IMR-90 (cell line): ENCODE results near the gene DICER1. TPM values are rescaled to one million over a fixed set of nuclear protein-coding genes. Genes with fewer than 3 reads are reported as not detected.

ENCODE experiments used
- ATAC-seq: fragments of 200-7000 bp; cut with Tn5 transposase; 2 replicates; pipeline ENCODE4 v1.9.1; 2020; ENCODE audit warnings: low read depth, mild to moderate bottlenecking, moderate library complexity
- BruUV-seq: library from RNA; stranded (reverse); fragments of 400-500 nt; replicated peaks from 2 replicates; lab custom pipeline; 2021; lab: Mats Ljungman, UMichigan
- CTCF ChIA-PET: fragments of 300-600 bp; formaldehyde crosslinking; extraction: SDS; loops from one replicate; lab custom pipeline; 2021; ENCODE audit warnings: antibody characterized with exemption; lab: Yijun Ruan, JAX
- POLR2A ChIA-PET: fragments of 300-600 bp; sonication (Branson Sonifier 250); formaldehyde crosslinking; loops from one replicate; lab custom pipeline; 2022; ENCODE audit warnings: antibody characterized with exemption; ENCODE audit not compliant: unreplicated experiment; lab: Charles Lee
- DNase-seq: peaks from one replicate; pipeline ENCODE4 v3.0.0; 2013
- H2AFZ ChIP-seq: replicated peaks from 2 replicates; pipeline ENCODE3; 2013; ENCODE audit warnings: low read length, mild to moderate bottlenecking; ENCODE audit not compliant: poor library complexity
- H2AK5ac ChIP-seq: 2 replicates; pipeline ENCODE4 v1.6.1; 2013; ENCODE audit warnings: low read depth, low read length, inconsistent platforms
- H2AK9ac ChIP-seq: replicated peaks from 2 replicates; pipeline ENCODE3; 2013; ENCODE audit warnings: mild to moderate bottlenecking, low read depth, low read length, moderate library complexity; ENCODE audit not compliant: poor library complexity
- H2BK120ac ChIP-seq: 2 replicates; pipeline ENCODE4 v1.6.1; 2013; ENCODE audit warnings: low read depth, low read length, inconsistent platforms
- H2BK15ac ChIP-seq: 3 replicates; pipeline ENCODE4 v1.6.1; 2013; ENCODE audit warnings: low read depth, low read length, inconsistent platforms
- H2BK20ac ChIP-seq: 2 replicates; pipeline ENCODE4 v1.6.1; 2013; ENCODE audit warnings: low read depth, mild to moderate bottlenecking, inconsistent platforms, low read length, moderate library complexity
- H2BK5ac ChIP-seq: 2 replicates; pipeline ENCODE4 v1.6.1; 2013; ENCODE audit warnings: mild to moderate bottlenecking, low read depth, low read length, inconsistent platforms; ENCODE audit not compliant: poor library complexity, severe bottlenecking
- H3K14ac ChIP-seq: replicated peaks from 2 replicates; pipeline ENCODE4 v1.6.1; 2013; ENCODE audit warnings: low read depth, low read length, inconsistent platforms
- H3K18ac ChIP-seq: 2 replicates; pipeline ENCODE4 v1.6.1; 2013; ENCODE audit warnings: low read depth, low read length, control low read depth
- H3K23ac ChIP-seq: 2 replicates; pipeline ENCODE4 v1.6.1; 2013; ENCODE audit warnings: low read depth, low read length, inconsistent platforms
- H3K27ac ChIP-seq: 2 replicates; pipeline ENCODE4 v1.5.1; 2013; ENCODE audit warnings: mild to moderate bottlenecking, control low read depth, low read length; ENCODE audit not compliant: insufficient read depth
- H3K27me3 ChIP-seq: 2 replicates; pipeline ENCODE4 v1.6.1; 2013; ENCODE audit warnings: low read length; ENCODE audit not compliant: control insufficient read depth, insufficient read depth
- H3K36me3 ChIP-seq: 2 replicates; pipeline ENCODE4 v1.6.1; 2013; ENCODE audit warnings: low read length, mixed read lengths; ENCODE audit not compliant: control insufficient read depth, insufficient read depth
- H3K4ac ChIP-seq: 2 replicates; pipeline ENCODE4 v1.6.1; 2013; ENCODE audit warnings: low read depth, low read length, inconsistent platforms
- H3K4me1 ChIP-seq: 2 replicates; pipeline ENCODE4 v1.6.1; 2013; ENCODE audit warnings: low read length, mixed read lengths; ENCODE audit not compliant: control insufficient read depth, insufficient read depth
- H3K4me2 ChIP-seq: 2 replicates; pipeline ENCODE4 v1.6.1; 2013; ENCODE audit warnings: low read depth, mild to moderate bottlenecking, control low read depth, low read length, moderate library complexity
- H3K4me3 ChIP-seq: 2 replicates; pipeline ENCODE4 v1.5.1; 2013; ENCODE audit warnings: low read depth, mild to moderate bottlenecking, control low read depth, low read length, moderate library complexity; ENCODE audit not compliant: insufficient read depth
- H3K56ac ChIP-seq: 2 replicates; pipeline ENCODE4 v1.6.1; 2013; ENCODE audit warnings: low read length, inconsistent platforms; ENCODE audit not compliant: insufficient read depth; ENCODE audit errors: extremely low read depth
- H3K79me1 ChIP-seq, 2 experiments: 2 replicates each; pipeline ENCODE4 v1.6.1; 2013; ENCODE audit warnings: low read length in 2 of 2, inconsistent platforms in 1 of 2, low read depth in 1 of 2
- H3K9ac ChIP-seq: 2 replicates; pipeline ENCODE4 v1.6.1; 2013; ENCODE audit warnings: low read depth, low read length, control low read depth
- H3K9me1 ChIP-seq: 2 replicates; pipeline ENCODE4 v1.6.1; 2013; ENCODE audit warnings: low read length, inconsistent platforms; ENCODE audit not compliant: insufficient read depth
- H3K9me3 ChIP-seq: 2 replicates; pipeline ENCODE4 v1.6.1; 2013; ENCODE audit warnings: low read length; ENCODE audit not compliant: control insufficient read depth, insufficient read depth
- H4K20me1 ChIP-seq: 2 replicates; pipeline ENCODE4 v1.6.1; 2013; ENCODE audit warnings: low read length, inconsistent platforms; ENCODE audit not compliant: insufficient read depth
- H4K5ac ChIP-seq: 2 replicates; pipeline ENCODE4 v1.6.1; 2013; ENCODE audit warnings: mild to moderate bottlenecking, low read depth, low read length, control low read depth
- H4K8ac ChIP-seq, 2 experiments: 2 replicates each; pipeline ENCODE4 v1.6.1; 2013; ENCODE audit warnings: low read depth in 2 of 2, low read length in 2 of 2, control low read depth in 1 of 2, inconsistent platforms in 1 of 2
- H4K91ac ChIP-seq: 2 replicates; pipeline ENCODE4 v1.6.1; 2013; ENCODE audit warnings: low read depth, low read length, inconsistent platforms; ENCODE audit not compliant: insufficient read depth
- CTCF ChIP-seq: conservative IDR thresholded peaks from 2 replicates; pipeline ENCODE4 v1.5.1; 2012; ENCODE audit warnings: mild to moderate bottlenecking, low read depth, low read length, improper control_type of control experiment
- MAFK ChIP-seq: IDR thresholded peaks from 2 replicates; pipeline ENCODE4 v1.6.1; 2012; ENCODE audit warnings: low read depth, low read length, improper control_type of control experiment
- MXI1 ChIP-seq: IDR thresholded peaks from 2 replicates; pipeline ENCODE4 v1.6.1; 2012; ENCODE audit warnings: low read depth, mild to moderate bottlenecking, low read length, moderate library complexity, borderline replicate concordance
- NFE2L2 ChIP-seq: fragments of 150-350 bp; IDR thresholded peaks from 2 replicates; pipeline ENCODE4 v1.6.1; 2016; ENCODE audit warnings: low read depth, mild to moderate bottlenecking, low read length
- POLR2A ChIP-seq: IDR thresholded peaks from 2 replicates; pipeline ENCODE4 v1.6.1; 2012; ENCODE audit warnings: mild to moderate bottlenecking, low read depth, low read length
- RCOR1 ChIP-seq: IDR thresholded peaks from 2 replicates; pipeline ENCODE4 v1.6.1; 2012; ENCODE audit warnings: mild to moderate bottlenecking, low read length, improper control_type of control experiment; ENCODE audit not compliant: insufficient replicate concordance
- RFX5 ChIP-seq: IDR thresholded peaks from 2 replicates; pipeline ENCODE4 v1.8.0; 2012; ENCODE audit warnings: low read depth, mild to moderate bottlenecking, low read length, moderate library complexity
- WGBS, 2 experiments: methylation state at CpG; one replicate each; pipeline versions ENCODE4 v1.1.5 to v1.1.7; 2013; ENCODE audit warnings: missing lambda C conversion rate in 2 of 2; ENCODE audit not compliant: insufficient read length in 1 of 2; ENCODE audit errors: extremely low coverage in 2 of 2; 5-methylcytosine and 5-hydroxymethylcytosine counted together
- dilution Hi-C: fragments of 300-500 bp; cut with HindIII; formaldehyde crosslinking; loops from one replicate; pipeline ENCODE4 v1.14.3; 2018; ENCODE audit warnings: low sequenced_read_pairs; ENCODE audit not compliant: unreplicated experiment
- in situ Hi-C: fragments of 300-500 bp; cut with MboI; formaldehyde crosslinking; loops from 3 replicates; pipeline ENCODE4 v1.14.3; 2019; ENCODE audit warnings: low sequenced_read_pairs, inconsistent platforms, mixed read lengths
- intact Hi-C: fragments of 100-400 bp; cut with micrococcal nuclease; formaldehyde crosslinking; loops from 2 replicates; pipeline ENCODE4 v1.10.0; 2022
- polyA plus RNA-seq, 3 experiments: library from polyadenylated mRNA; depleted of rRNA; stranded (reverse); fragments of >200 nt; gene quantifications; 2 replicates each; pipeline ENCODE4 v1.2.3, GENCODE V29; 2012; ENCODE audit warnings: low replicate concordance in 1 of 3
- total RNA-seq: library from RNA; depleted of rRNA; stranded (reverse); fragments of >200 nt; gene quantifications from 2 replicates; pipeline ENCODE4 v1.2.3, GENCODE V29; 2012

Gene DICER1
- total and polyA plus RNA-seq, 2 of the 4 experiments (the other 2 are of a cell fraction): 9.7 to 49.5 TPM

- CTCF ChIA-PET: no interaction called here
- BruUV-seq: no TSS peak
Observed at GRCh38 chr14:95198320-95198719, 41.0 kb upstream of the DICER1 start.

More at GRCh38 chr14:95198320-95198719, 41.0 kb upstream of the DICER1 start:
- intact Hi-C loops (loop anchor here (10.0 kb wide), 1 partner anchor 514 kb away; no protein-coding TSS in a partner anchor), dilution Hi-C loops (no loop called here), in situ Hi-C loops (no loop called here)
- Histone ChIP-seq H3K36me3 (no peaks in the 10 kb centered on the region), H3K79me1 (no peaks in the 10 kb centered on the region), H4K20me1 (no peaks in the 10 kb centered on the region), H2BK120ac (no peak overlapping the region), H3K4me1 (no peaks in the 10 kb centered on the region), H3K14ac (no peak overlapping the region), H2AK9ac (no peak overlapping the region), H3K18ac (no peak overlapping the region), H3K4me3 (no peak overlapping the region), H3K27me3 (no peaks in the 10 kb centered on the region; the same call in 1 of the 2 replicates), H2BK15ac (no peak overlapping the region), H3K4ac (no peak overlapping the region), H2BK20ac (no peak overlapping the region), H2AK5ac (no peak overlapping the region), H3K4me2 (no peak overlapping the region), H4K5ac (no peak overlapping the region), H2BK5ac (no peak overlapping the region), H3K27ac (no peak overlapping the region), H3K56ac (no peak overlapping the region), H3K9me1 (no peaks in the 10 kb centered on the region), H3K9ac (no peak overlapping the region), H3K23ac (no peak overlapping the region), H2AFZ (no peak overlapping the region), H4K91ac (no peak overlapping the region), H4K8ac (no peak overlapping the region), H3K9me3 (no peaks in the 10 kb centered on the region)
- TF ChIP-seq MAFK (no peak), NFE2L2 (no peak), POLR2A (no peak), RFX5 (no peak), RCOR1 (no peak), CTCF (no peak), MXI1 (no peak)
- POLR2A ChIA-PET: no interaction called here
- DNase-seq (no peak), ATAC-seq (no peak)
- no CpG with 5 or more reads among the region's 9 CpGs for WGBS, 2 experiments
